ENCODE measurements around the gene LHX3.

GRCh38 chr9:136163248-136163850 is 41.6 kb downstream of the LHX3 start:
- TF ChIP-seq, protein P1, sequence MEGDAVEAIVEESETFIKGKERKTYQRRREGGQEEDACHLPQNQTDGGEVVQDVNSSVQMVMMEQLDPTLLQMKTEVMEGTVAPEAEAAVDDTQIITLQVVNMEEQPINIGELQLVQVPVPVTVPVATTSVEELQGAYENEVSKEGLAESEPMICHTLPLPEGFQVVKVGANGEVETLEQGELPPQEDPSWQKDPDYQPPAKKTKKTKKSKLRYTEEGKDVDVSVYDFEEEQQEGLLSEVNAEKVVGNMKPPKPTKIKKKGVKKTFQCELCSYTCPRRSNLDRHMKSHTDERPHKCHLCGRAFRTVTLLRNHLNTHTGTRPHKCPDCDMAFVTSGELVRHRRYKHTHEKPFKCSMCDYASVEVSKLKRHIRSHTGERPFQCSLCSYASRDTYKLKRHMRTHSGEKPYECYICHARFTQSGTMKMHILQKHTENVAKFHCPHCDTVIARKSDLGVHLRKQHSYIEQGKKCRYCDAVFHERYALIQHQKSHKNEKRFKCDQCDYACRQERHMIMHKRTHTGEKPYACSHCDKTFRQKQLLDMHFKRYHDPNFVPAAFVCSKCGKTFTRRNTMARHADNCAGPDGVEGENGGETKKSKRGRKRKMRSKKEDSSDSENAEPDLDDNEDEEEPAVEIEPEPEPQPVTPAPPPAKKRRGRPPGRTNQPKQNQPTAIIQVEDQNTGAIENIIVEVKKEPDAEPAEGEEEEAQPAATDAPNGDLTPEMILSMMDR (IDR thresholded peaks at IDR 0.05; ENCODE audit: poor library complexity, severe bottlenecking), result no peak
- no peak for TF ChIP-seq EZH2 (IDR thresholded peaks at IDR 0.05; ENCODE audit: borderline replicate concordance, insufficient read depth, low read length, poor library complexity, severe bottlenecking)
- no peak for TF ChIP-seq EP300 (conservative IDR thresholded peaks at IDR 0.05; ENCODE audit: poor library complexity, severe bottlenecking)
- TF ChIP-seq REST (IDR thresholded peaks at IDR 0.05; ENCODE audit: borderline replicate concordance), result no peak
- no peak for TF ChIP-seq SMC3 (conservative IDR thresholded peaks at IDR 0.05; ENCODE audit: poor library complexity)
- TF ChIP-seq RAD21 (conservative IDR thresholded peaks at IDR 0.05), result no peak
